GM12865 (cell line): Measurements from ENCODE around the gene GIMD1.
A peak's percentile ranks its signal among the peaks of the same experiment; 100 is the strongest.

ENCODE experiments used
- DNase-seq: peaks from one replicate; pipeline ENCODE4 v3.0.0; 2010; ENCODE audit warnings: low read depth
- H3K4me3 ChIP-seq: 2 replicates; pipeline ENCODE4 v1.5.1; 2011; ENCODE audit warnings: mild to moderate bottlenecking, low read depth, low read length, control low read depth
- CTCF ChIP-seq: IDR thresholded peaks from 2 replicates; pipeline ENCODE4 v1.5.1; 2011; ENCODE audit warnings: low read length, control low read depth, low read depth, inconsistent platforms; ENCODE audit not compliant: insufficient read depth; ENCODE audit errors: missing control alignments

The GIMD1 gene

GRCh38 chr4:106320235-106320634 is 48.3 kb downstream of the GIMD1 start:
- no peak for DNase-seq
- no peak for TF ChIP-seq CTCF
- H3K4me3 ChIP-seq, result no peak overlapping the region

GRCh38 chr4:106318511-106318910 is 50.1 kb downstream of the GIMD1 start:
- no peak overlapping the region for H3K4me3 ChIP-seq
- DNase-seq, result no peak
- no peak for TF ChIP-seq CTCF

- DNase-seq, result no peak
- no peak for TF ChIP-seq CTCF
- peak overlapping the region; percentile 100 for H3K4me3 ChIP-seq
Measured at GRCh38 chr4:106317815-106318214, 50.8 kb downstream of the GIMD1 start.

GRCh38 chr4:106316773-106317409 is 51.7 kb downstream of the GIMD1 start:
- H3K4me3 ChIP-seq, result peak overlapping the region; percentile 100
- peak; percentile 8 for DNase-seq
- no peak for TF ChIP-seq CTCF

GRCh38 chr4:106315968-106316772 is 52.4 kb downstream of the GIMD1 start, which contains the start of the genes AIMP1 and TBCK:
Gene AIMP1 (plus strand): TSS chr4:106316550. CDS start chr4:106325010, 8,460 bp downstream.
Gene TBCK (minus strand): TSS chr4:106316209. CDS start chr4:106308960, 7,249 bp downstream.
- peak; percentile 94 for DNase-seq
- peak within 1 kb of the TSS; percentile 100 for H3K4me3 ChIP-seq
- no peak for TF ChIP-seq CTCF

GRCh38 chr4:106315476-106315967 is 53.1 kb downstream of the GIMD1 start:
- DNase-seq, result no peak
- H3K4me3 ChIP-seq, result peak overlapping the region; percentile 100
- no peak for TF ChIP-seq CTCF
